GM12878 (cell line): ENCODE data around the gene PCDHB16.
"Not testable (repeated sequence)": the region's sequence is repeated elsewhere in the genome, so short reads cannot be mapped to it uniquely, and the experiment has no call there.

ENCODE experiments used
- CTCF ChIP-seq, 3 experiments: IDR thresholded peaks in 2 of 3; conservative IDR thresholded peaks in 1 of 3; 2 replicates each; pipeline ENCODE4 v1.5.1; 2011; ENCODE audit warnings: low read depth in 3 of 3, low read length in 3 of 3, mild to moderate bottlenecking in 3 of 3, control low read depth in 2 of 3, moderate library complexity in 2 of 3, inconsistent platforms in 1 of 3, mixed read lengths in 1 of 3; ENCODE audit not compliant: control insufficient read depth in 2 of 3, insufficient read depth in 1 of 3; ENCODE audit errors: extremely low read depth in 1 of 3
- RB1 ChIP-seq: fragments of 450-650 bp; formaldehyde crosslinking; IDR thresholded peaks from 2 replicates; pipeline ENCODE4 v1.6.1; 2017; ENCODE audit warnings: mild to moderate bottlenecking, borderline replicate concordance

- not testable (repeated sequence) for TF ChIP-seq CTCF (IDR thresholded peaks at IDR 0.05 in 2 of 3, conservative IDR thresholded peaks at IDR 0.05 in 1 of 3; ENCODE audit: control insufficient read depth in 2 of 3, extremely low read depth in 1 of 3, insufficient read depth in 1 of 3, low read depth in 3 of 3, low read length in 3 of 3); RB1
These were observed 42.7 kb downstream of the PCDHB16 start for GRCh38 chr5:141224844-141225243.
